ENCODE data around the gene SERPINB8.

- TF ChIP-seq POLR2AphosphoS5 (IDR thresholded peaks at IDR 0.05; ENCODE audit: low read depth, low read length), result no peak
- no peak for TF ChIP-seq POLR2A (IDR thresholded peaks at IDR 0.05; ENCODE audit: low read depth, low read length)
Observed at GRCh38 chr18:63997606-63998005, 27.7 kb downstream of the SERPINB8 start.
